GM12873 (cell line): ENCODE results near the gene FTO.

Experiments
- CTCF ChIP-seq: IDR thresholded peaks from 2 replicates; pipeline ENCODE4 v1.5.1; 2012; ENCODE audit warnings: low read depth, mild to moderate bottlenecking, moderate library complexity, low read length, control low read depth; ENCODE audit not compliant: insufficient read depth; ENCODE audit errors: missing control alignments

Gene FTO

GRCh38 chr16:53673189-53673588 lies 30.8 kb upstream of the FTO start:
- no peak for TF ChIP-seq CTCF

GRCh38 chr16:53678155-53678554 lies 25.8 kb upstream of the FTO start:
- TF ChIP-seq CTCF = no peak

GRCh38 chr16:53678756-53679343 lies 25.1 kb upstream of the FTO start:
- TF ChIP-seq CTCF = no peak

GRCh38 chr16:53680756-53681155 lies 23.2 kb upstream of the FTO start:
- no peak for TF ChIP-seq CTCF

- TF ChIP-seq CTCF = no peak
These were observed 22.6 kb upstream of the FTO start for GRCh38 chr16:53681354-53681753.

GRCh38 chr16:53686710-53687109 lies 17.2 kb upstream of the FTO start:
- TF ChIP-seq CTCF = no peak

- no peak for TF ChIP-seq CTCF
These were observed 14.3 kb upstream of the FTO start for GRCh38 chr16:53689636-53690035.

GRCh38 chr16:53690771-53691170 lies 13.2 kb upstream of the FTO start:
- no peak for TF ChIP-seq CTCF
